Sigmoid colon (tissue), 7 donors: ENCODE data around the gene MAP2. TPM values are rescaled to one million over a fixed set of nuclear protein-coding genes. Genes with fewer than 3 reads are reported as not detected.
"Not testable (repeated sequence)": the region's sequence is repeated elsewhere in the genome, so short reads cannot be mapped to it uniquely, and the experiment has no call there.

Experiments used
- DNase-seq: peaks from one replicate; pipeline ENCODE4 v3.0.0-alpha.2; 2019
- H3K27ac ChIP-seq, 4 donors: fragments of 200-600 bp; sonication (generic); one replicate each; pipeline ENCODE4 v1.5.1; 2016 to 2019; ENCODE audit warnings: mild to moderate bottlenecking in 1 of 4
- H3K27me3 ChIP-seq, 3 donors: fragments of 200-600 bp; sonication (generic); one replicate each; pipeline ENCODE4 v1.5.1; 2019; ENCODE audit warnings: mild to moderate bottlenecking in 1 of 3
- H3K36me3 ChIP-seq, 4 donors: fragments of 200-600 bp; sonication (generic); one replicate each; pipeline ENCODE4 v1.5.1; 2016 to 2019
- H3K4me1 ChIP-seq, 4 donors: fragments of 200-600 bp; sonication (generic); one replicate each; pipeline ENCODE4 v1.5.1; 2017 to 2019
- H3K4me3 ChIP-seq, 4 donors: fragments of 200-600 bp; sonication (generic); one replicate each; pipeline ENCODE4 v1.5.1; 2017 to 2019; ENCODE audit warnings: mild to moderate bottlenecking in 2 of 4, moderate library complexity in 1 of 4
- H3K9me3 ChIP-seq, 4 donors: fragments of 200-600 bp in 3 of 4; sonication (generic) in 3 of 4; one replicate each; pipeline versions ENCODE4 v1.5.1 to v1.6.1; 2013 to 2019
- CTCF ChIP-seq, 4 experiments: fragments of 450-650 bp in 3 of 4; fragments of 200-600 bp in 1 of 4; IDR thresholded peaks; one replicate each; pipeline ENCODE4 v1.5.1; 2016 to 2019; ENCODE audit warnings: antibody characterized with exemption in 4 of 4, mild to moderate bottlenecking in 3 of 4, moderate library complexity in 2 of 4
- EP300 ChIP-seq, 4 donors: sonication (generic); formaldehyde crosslinking; IDR thresholded peaks; one replicate each; pipeline ENCODE4 v1.6.1; 2017; ENCODE audit warnings: antibody characterized with exemption in 4 of 4
- POLR2A ChIP-seq, 2 donors: fragments of 450-650 bp; IDR thresholded peaks; one replicate each; pipeline ENCODE4 v1.6.1; 2016; ENCODE audit warnings: antibody characterized with exemption in 2 of 2, mild to moderate bottlenecking in 2 of 2, moderate library complexity in 2 of 2
- POLR2AphosphoS5 ChIP-seq, 4 donors: sonication (generic); formaldehyde crosslinking; IDR thresholded peaks; one replicate each; pipeline ENCODE4 v1.6.1; 2017; ENCODE audit warnings: antibody characterized with exemption in 4 of 4
- WGBS, 2 donors: extraction: QIAGEN DNeasy Blood & Tissue Kit; methylation state at CpG; one replicate each; pipeline ENCODE4 v1.1.7; 2013; 5-methylcytosine and 5-hydroxymethylcytosine counted together
- intact Hi-C: fragments of 100-400 bp; cut with DNase I; formaldehyde crosslinking; loops from one replicate; pipeline ENCODE4 v1.15.1; 2023
- polyA plus RNA-seq, 3 donors: library from polyadenylated mRNA; stranded (reverse); fragments of 200-250 nt; gene quantifications; one replicate each; pipeline ENCODE4 v1.2.3, GENCODE V29; 2013
- total RNA-seq, 4 donors: library from RNA; depleted of rRNA; stranded (reverse); fragments of >200 nt; gene quantifications; one replicate each; pipeline ENCODE4 v1.1.0, GENCODE V29; 2016
- donor health status: healthy with polysubstance abuse.
- donor health status: Bipolar disorder and iron deficiency.
- donor health status: healthy.

MAP2 gene
- total and polyA plus RNA-seq, 7 donors: 0.46 to 21.8 (median 8.4) TPM

GRCh38 chr2:209591021-209591420, 167.2 kb downstream of the MAP2 start:
- intact Hi-C loops: no loop called here
- Histone ChIP-seq H3K27ac (no peak overlapping the region), H3K9me3 (no peaks in the 10 kb centered on the region), H3K4me1 (no peaks in the 10 kb centered on the region), H3K36me3 (no peaks in the 10 kb centered on the region), H3K4me3 (no peak overlapping the region), H3K27me3 (no peaks in the 10 kb centered on the region)
- DNase-seq: no peak
- TF ChIP-seq EP300 (IDR thresholded peaks at IDR 0.05): no peak
- TF ChIP-seq CTCF (IDR thresholded peaks at IDR 0.05): no peak
- TF ChIP-seq POLR2A (IDR thresholded peaks at IDR 0.05): no peak
- TF ChIP-seq POLR2AphosphoS5 (IDR thresholded peaks at IDR 0.05): no peak
- 27 to 60% methylated on average over 2 of the region's 2 CpGs for WGBS, 2 donors

GRCh38 chr2:209592106-209592505, 168.3 kb downstream of the MAP2 start:
- Histone ChIP-seq H3K4me3 (no peak overlapping the region), H3K4me1 (no peaks in the 10 kb centered on the region), H3K27me3 (no peaks in the 10 kb centered on the region), H3K9me3 (no peaks in the 10 kb centered on the region), H3K36me3 (no peaks in the 10 kb centered on the region), H3K27ac (no peak overlapping the region)
- DNase-seq: no peak
- intact Hi-C loops: no loop called here
- 21 to 64% methylated on average over 3 of the region's 3 CpGs for WGBS, 2 donors
- TF ChIP-seq POLR2A (IDR thresholded peaks at IDR 0.05) (no peak), POLR2AphosphoS5 (IDR thresholded peaks at IDR 0.05) (no peak), EP300 (IDR thresholded peaks at IDR 0.05) (no peak)

- no peaks in the 10 kb centered on the region for H3K27me3 ChIP-seq
- no peaks in the 10 kb centered on the region for H3K9me3 ChIP-seq
- WGBS, 2 donors: 91 to 92% methylated on average over 6 of the region's 6 CpGs
- DNase-seq: no peak
- no peak overlapping the region for H3K4me3 ChIP-seq
- intact Hi-C loops: no loop called here
- TF ChIP-seq EP300 (IDR thresholded peaks at IDR 0.05): no peak
- TF ChIP-seq CTCF (IDR thresholded peaks at IDR 0.05): no peak
- TF ChIP-seq POLR2A (IDR thresholded peaks at IDR 0.05): no peak
- TF ChIP-seq POLR2AphosphoS5 (IDR thresholded peaks at IDR 0.05): no peak
- no peaks in the 10 kb centered on the region for H3K4me1 ChIP-seq
- H3K27ac ChIP-seq: no peak overlapping the region
- H3K36me3 ChIP-seq: no peaks in the 10 kb centered on the region
Observed at GRCh38 chr2:209593930-209594329, 170.1 kb downstream of the MAP2 start.

GRCh38 chr2:209596262-209596661, 172.4 kb downstream of the MAP2 start:
- Histone ChIP-seq H3K36me3 (no peaks in the 10 kb centered on the region), H3K4me1 (no peaks in the 10 kb centered on the region), H3K27ac (no peak overlapping the region), H3K27me3 (no peaks in the 10 kb centered on the region), H3K9me3 (no peaks in the 10 kb centered on the region), H3K4me3 (no peak overlapping the region)
- TF ChIP-seq POLR2A (IDR thresholded peaks at IDR 0.05) (no peak), EP300 (IDR thresholded peaks at IDR 0.05) (no peak), CTCF (IDR thresholded peaks at IDR 0.05) (no peak), POLR2AphosphoS5 (IDR thresholded peaks at IDR 0.05) (no peak)
- intact Hi-C loops: no loop called here
- WGBS, 2 donors: 28 to 62% methylated on average over 4 of the region's 4 CpGs
- no peak for DNase-seq

- H3K4me3 ChIP-seq, H3K36me3 ChIP-seq, H3K27ac ChIP-seq, H3K27me3 ChIP-seq, H3K9me3 ChIP-seq, intact Hi-C loops, DNase-seq, H3K4me1 ChIP-seq: not testable (repeated sequence)
- 94 to 96% methylated on average over 4 of the region's 6 CpGs for WGBS, 2 donors
Observed at GRCh38 chr2:209598227-209598626, 174.4 kb downstream of the MAP2 start.
